KMS-11 (cell line): ENCODE results near the gene TXNDC16.
"Not testable (repeated sequence)": the region's sequence is repeated elsewhere in the genome, so short reads cannot be mapped to it uniquely, and the experiment has no call there.

Experiments used
- H2AFZ ChIP-seq: fragments of 200-600 bp; sonication (generic); 2 replicates; pipeline ENCODE4 v1.6.1; 2016; ENCODE audit warnings: antibody characterized with exemption, mixed run types, low read depth
- H3K27ac ChIP-seq: fragments of 200-600 bp; sonication (generic); 2 replicates; pipeline ENCODE4 v1.6.1; 2016; ENCODE audit warnings: mild to moderate bottlenecking, mixed run types
- H3K27me3 ChIP-seq: fragments of 200-600 bp; sonication (generic); 2 replicates; pipeline ENCODE4 v1.6.1; 2017; ENCODE audit warnings: mild to moderate bottlenecking, low read depth, mixed run types, moderate library complexity; ENCODE audit not compliant: insufficient read depth
- H3K36me3 ChIP-seq: fragments of 200-600 bp; sonication (generic); 2 replicates; pipeline ENCODE4 v1.6.1; 2017; ENCODE audit warnings: mild to moderate bottlenecking, mixed run types; ENCODE audit not compliant: insufficient read depth
- H3K4me1 ChIP-seq: fragments of 200-600 bp; sonication (generic); 2 replicates; pipeline ENCODE4 v1.6.1; 2016; ENCODE audit warnings: mild to moderate bottlenecking, low read depth, mixed run types; ENCODE audit not compliant: poor library complexity, severe bottlenecking
- H3K4me2 ChIP-seq: fragments of 200-600 bp; sonication (generic); 2 replicates; pipeline ENCODE4 v1.7.0; 2016; ENCODE audit warnings: mild to moderate bottlenecking, mixed run types
- H3K4me3 ChIP-seq: fragments of 200-600 bp; sonication (generic); IDR thresholded peaks from 2 replicates; pipeline ENCODE4 v1.6.1; 2017; ENCODE audit warnings: low read depth, low read length, mixed read lengths; ENCODE audit not compliant: insufficient read depth
- H3K79me2 ChIP-seq: fragments of 200-600 bp; sonication (generic); 2 replicates; pipeline ENCODE4 v1.6.1; 2016; ENCODE audit warnings: low read depth, mixed run types; ENCODE audit not compliant: insufficient read depth
- H3K9ac ChIP-seq: fragments of 200-600 bp; sonication (generic); 2 replicates; pipeline ENCODE4 v1.6.1; 2016; ENCODE audit warnings: mild to moderate bottlenecking, mixed run types
- H4K20me1 ChIP-seq: fragments of 200-600 bp; sonication (generic); 2 replicates; pipeline ENCODE4 v1.6.1; 2016; ENCODE audit warnings: mild to moderate bottlenecking, mixed run types; ENCODE audit not compliant: insufficient read depth
- TF ChIP-seq, protein P1 (sequence below): fragments of 200-600 bp; sonication (generic); conservative IDR thresholded peaks from 2 replicates; pipeline ENCODE4 v1.6.1; 2017; ENCODE audit warnings: low read depth, mild to moderate bottlenecking, antibody characterized with exemption, low read length, moderate library complexity, mixed read lengths

The TXNDC16 gene

DNA sequence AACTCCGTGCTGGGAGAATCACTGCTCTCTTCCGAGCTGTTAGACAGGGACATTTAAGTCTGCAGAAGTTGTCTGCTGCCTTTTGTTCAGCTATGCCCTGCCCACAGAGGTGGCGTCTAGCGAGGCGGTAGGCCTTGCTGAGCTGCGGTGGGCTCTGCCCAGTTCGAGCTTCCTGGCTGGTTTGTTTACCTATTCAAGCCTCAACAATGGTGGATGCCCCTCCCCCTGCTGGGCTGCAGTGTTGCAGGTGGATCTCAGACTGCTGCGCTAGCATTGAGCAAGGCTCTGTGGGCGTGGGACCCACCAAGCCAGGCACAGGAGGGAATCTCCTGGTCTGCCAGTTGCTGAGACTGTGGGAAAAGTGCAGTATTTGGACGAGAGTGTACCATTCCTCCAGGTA is 44.0 kb upstream of the TXNDC16 start:
- no peak overlapping the region for H3K4me2 ChIP-seq
- TF ChIP-seq, protein P1, sequence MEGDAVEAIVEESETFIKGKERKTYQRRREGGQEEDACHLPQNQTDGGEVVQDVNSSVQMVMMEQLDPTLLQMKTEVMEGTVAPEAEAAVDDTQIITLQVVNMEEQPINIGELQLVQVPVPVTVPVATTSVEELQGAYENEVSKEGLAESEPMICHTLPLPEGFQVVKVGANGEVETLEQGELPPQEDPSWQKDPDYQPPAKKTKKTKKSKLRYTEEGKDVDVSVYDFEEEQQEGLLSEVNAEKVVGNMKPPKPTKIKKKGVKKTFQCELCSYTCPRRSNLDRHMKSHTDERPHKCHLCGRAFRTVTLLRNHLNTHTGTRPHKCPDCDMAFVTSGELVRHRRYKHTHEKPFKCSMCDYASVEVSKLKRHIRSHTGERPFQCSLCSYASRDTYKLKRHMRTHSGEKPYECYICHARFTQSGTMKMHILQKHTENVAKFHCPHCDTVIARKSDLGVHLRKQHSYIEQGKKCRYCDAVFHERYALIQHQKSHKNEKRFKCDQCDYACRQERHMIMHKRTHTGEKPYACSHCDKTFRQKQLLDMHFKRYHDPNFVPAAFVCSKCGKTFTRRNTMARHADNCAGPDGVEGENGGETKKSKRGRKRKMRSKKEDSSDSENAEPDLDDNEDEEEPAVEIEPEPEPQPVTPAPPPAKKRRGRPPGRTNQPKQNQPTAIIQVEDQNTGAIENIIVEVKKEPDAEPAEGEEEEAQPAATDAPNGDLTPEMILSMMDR, result no peak

DNA sequence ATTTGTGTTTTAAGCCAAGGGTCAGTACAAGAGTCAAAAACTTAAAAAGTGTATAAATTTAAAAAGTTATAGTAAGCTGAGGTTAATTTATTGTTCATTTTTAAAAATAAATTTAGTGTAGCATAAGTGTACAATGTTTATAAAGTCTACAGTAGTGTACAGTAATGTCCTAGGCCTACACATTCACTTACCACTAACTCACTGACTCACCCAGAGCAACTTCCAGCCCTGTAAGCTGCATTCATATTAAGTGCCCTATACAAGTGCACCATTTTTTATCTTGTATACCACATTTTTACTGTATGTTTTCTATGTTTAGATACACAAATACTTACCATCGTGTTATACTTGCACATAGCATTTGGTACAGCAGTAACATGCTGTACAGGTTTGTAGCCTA is 38.0 kb upstream of the TXNDC16 start:
- H2AFZ ChIP-seq, result no peak overlapping the region
- H3K27ac ChIP-seq, result no peak overlapping the region
- TF ChIP-seq, protein P1, result no peak
- H3K4me1 ChIP-seq, result no peaks in the 10 kb centered on the region
- H3K79me2 ChIP-seq, result no peaks in the 10 kb centered on the region
- no peaks in the 10 kb centered on the region for H3K36me3 ChIP-seq
- H3K27me3 ChIP-seq, result no peaks in the 10 kb centered on the region
- H4K20me1 ChIP-seq, result no peaks in the 10 kb centered on the region
- H3K4me3 ChIP-seq, result no peak overlapping the region
- no peak overlapping the region for H3K4me2 ChIP-seq
- no peak overlapping the region for H3K9ac ChIP-seq

More for the DNA sequence above, 44.0 kb upstream of the TXNDC16 start:
- no peaks in the 10 kb centered on the region for H3K36me3 ChIP-seq
- no peak overlapping the region for H3K4me3 ChIP-seq
- no peaks in the 10 kb centered on the region for H4K20me1 ChIP-seq
- no peaks in the 10 kb centered on the region for H3K27me3 ChIP-seq
- no peak overlapping the region for H2AFZ ChIP-seq
- H3K4me1 ChIP-seq, result no peaks in the 10 kb centered on the region
- H3K79me2 ChIP-seq, result no peaks in the 10 kb centered on the region
- no peak overlapping the region for H3K9ac ChIP-seq
- H3K27ac ChIP-seq, result no peak overlapping the region

DNA sequence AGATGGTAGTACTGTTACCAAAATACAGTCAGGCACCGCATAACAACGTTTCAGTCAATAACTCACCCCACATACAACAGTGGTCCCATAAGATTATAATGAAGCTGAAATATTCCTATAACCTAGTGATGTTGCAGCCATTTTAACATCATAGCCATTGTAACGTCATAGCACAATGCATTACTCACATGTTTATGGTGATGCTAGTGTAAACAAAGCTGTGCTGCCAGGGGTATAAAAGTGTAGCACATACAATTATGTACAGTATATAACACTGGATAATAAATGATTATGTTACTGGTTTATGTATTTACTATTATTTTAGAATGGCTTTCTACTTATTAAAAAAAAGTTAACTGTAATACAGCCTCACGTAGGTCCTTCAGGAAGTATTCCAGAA is 37.3 kb upstream of the TXNDC16 start:
- TF ChIP-seq, protein P1, result no peak
- H3K9ac ChIP-seq, result no peak overlapping the region
- no peaks in the 10 kb centered on the region for H3K4me1 ChIP-seq
- no peak overlapping the region for H3K4me3 ChIP-seq
- H3K79me2 ChIP-seq, result no peaks in the 10 kb centered on the region
- H2AFZ ChIP-seq, result no peak overlapping the region
- no peak overlapping the region for H3K27ac ChIP-seq
- no peaks in the 10 kb centered on the region for H3K27me3 ChIP-seq
- no peak overlapping the region for H3K4me2 ChIP-seq
- H4K20me1 ChIP-seq, result no peaks in the 10 kb centered on the region
- no peaks in the 10 kb centered on the region for H3K36me3 ChIP-seq

DNA sequence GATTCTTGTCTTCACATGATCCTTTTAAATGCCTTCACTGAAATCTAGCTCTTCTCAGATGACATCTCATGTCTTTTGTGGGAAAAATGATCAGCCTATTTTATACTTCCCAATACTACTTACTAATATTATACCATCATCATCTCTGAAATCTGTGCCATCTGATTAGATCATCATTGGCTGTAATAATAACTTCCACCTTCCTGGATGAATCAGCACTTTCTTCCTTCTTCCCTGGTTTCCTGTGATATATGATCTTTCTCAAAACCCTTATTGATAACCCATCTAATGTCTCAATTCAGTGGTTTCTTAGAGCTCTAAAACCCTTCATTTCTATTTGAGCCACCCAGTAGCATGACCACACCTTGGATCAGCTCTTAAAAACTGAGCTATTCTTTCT is 31.2 kb upstream of the TXNDC16 start:
- Histone ChIP-seq H3K27ac (no peak overlapping the region), H3K4me2 (no peak overlapping the region), H3K36me3 (no peaks in the 10 kb centered on the region), H3K27me3 (no peaks in the 10 kb centered on the region), H2AFZ (no peak overlapping the region), H3K4me3 (no peak overlapping the region), H3K9ac (no peak overlapping the region), H3K4me1 (no peaks in the 10 kb centered on the region), H3K79me2 (no peaks in the 10 kb centered on the region), H4K20me1 (no peaks in the 10 kb centered on the region)
- TF ChIP-seq, protein P1, result no peak

DNA sequence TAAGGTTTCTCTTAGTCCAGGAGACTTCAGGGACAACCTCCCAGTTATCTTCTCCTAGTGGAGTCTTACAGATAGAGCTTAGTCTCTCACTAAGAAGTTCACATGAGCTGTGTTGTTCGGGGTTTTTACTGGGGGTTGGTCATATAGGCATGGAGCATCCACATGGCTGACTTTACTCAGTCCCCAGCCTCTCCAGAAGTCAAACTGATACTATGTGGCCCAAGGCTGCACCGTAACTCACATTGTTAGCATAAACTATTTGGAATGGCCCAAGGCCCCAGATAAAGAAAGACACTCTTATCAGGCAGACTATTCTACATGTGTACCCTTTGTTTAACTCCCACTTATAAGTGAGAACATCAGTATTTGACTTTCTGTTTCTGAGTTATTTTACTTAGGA is 23.6 kb upstream of the TXNDC16 start:
- H4K20me1 ChIP-seq, result no peaks in the 10 kb centered on the region
- no peak overlapping the region for H2AFZ ChIP-seq
- H3K4me2 ChIP-seq, result no peak overlapping the region
- H3K4me1 ChIP-seq, result no peaks in the 10 kb centered on the region
- TF ChIP-seq, protein P1, result no peak
- H3K36me3 ChIP-seq, result no peaks in the 10 kb centered on the region
- no peak overlapping the region for H3K27ac ChIP-seq
- H3K9ac ChIP-seq, result no peak overlapping the region
- H3K4me3 ChIP-seq, result no peak overlapping the region
- H3K79me2 ChIP-seq, result no peaks in the 10 kb centered on the region
- no peaks in the 10 kb centered on the region for H3K27me3 ChIP-seq

DNA sequence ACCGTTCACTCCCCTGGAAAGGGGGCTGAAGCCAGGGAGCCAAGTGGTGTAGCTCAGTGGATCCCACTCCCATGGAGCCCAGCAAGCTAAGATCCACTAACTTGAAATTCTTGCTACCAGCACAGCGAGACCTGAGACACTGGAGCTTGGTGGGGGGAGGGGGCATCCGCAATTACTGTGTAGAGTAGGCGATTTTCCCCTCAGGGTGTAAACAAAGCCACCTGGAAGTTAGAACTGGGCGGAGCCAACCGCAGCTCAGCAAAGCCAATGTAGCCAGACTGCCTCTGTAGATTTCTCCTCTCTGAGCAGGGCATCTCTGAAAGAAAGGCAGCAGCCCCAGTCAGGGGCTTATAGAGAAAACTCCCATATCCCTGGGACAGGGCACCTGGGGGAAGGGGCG is 16.1 kb upstream of the TXNDC16 start:
- not testable (repeated sequence) for H3K27me3 ChIP-seq, H3K4me2 ChIP-seq, H3K4me3 ChIP-seq, H3K27ac ChIP-seq, H3K36me3 ChIP-seq, H3K79me2 ChIP-seq, H2AFZ ChIP-seq, H3K4me1 ChIP-seq, H3K9ac ChIP-seq, H4K20me1 ChIP-seq
